B cell (primary cell): ENCODE measurements around the gene PNPLA4. TPM values are rescaled to one million over a fixed set of nuclear protein-coding genes. Genes with fewer than 3 reads are reported as not detected.

Experiments
- ATAC-seq: fragments of 200-7000 bp; cut with Tn5 transposase; one replicate; pipeline ENCODE4 v1.10.0; 2021; ENCODE audit warnings: low read depth, mild to moderate bottlenecking, moderate number of reproducible peaks, moderate library complexity
- CTCF ChIA-PET: fragments of 350-600 bp; sonication (Branson Sonifier 250); formaldehyde crosslinking; loops from one replicate; lab custom pipeline; 2021; ENCODE audit warnings: antibody characterized with exemption, inconsistent platforms; lab: Charles Lee
- POLR2A ChIA-PET: fragments of 350-600 bp; sonication (Branson Sonifier 250); formaldehyde crosslinking; loops from one replicate; lab custom pipeline; 2021; ENCODE audit warnings: antibody characterized with exemption; lab: Charles Lee
- DNase-seq: peaks from one replicate; pipeline ENCODE4 v3.0.0; 2013
- H2AFZ ChIP-seq: 2 replicates; pipeline ENCODE4 v1.6.1; 2012; ENCODE audit warnings: mild to moderate bottlenecking, low read depth, low read length; ENCODE audit not compliant: insufficient read depth, poor library complexity, severe bottlenecking
- H3K27ac ChIP-seq, 2 donors: 1 replicate in 1 of 2; 2 replicates in 1 of 2; pipeline ENCODE4 v1.5.1; 2012 to 2013; ENCODE audit warnings: low read length in 2 of 2, mild to moderate bottlenecking in 2 of 2, moderate library complexity in 1 of 2
- H3K27me3 ChIP-seq, 4 experiments: fragments of 200-600 bp in 1 of 4; sonication (generic) in 1 of 4; replicated peaks in 1 of 4; 1 replicate in 2 of 4; 2 replicates in 2 of 4; pipeline versions ENCODE4 v1.6.1 to v1.7.0; 2013 to 2016; ENCODE audit warnings: low read length in 3 of 4, mild to moderate bottlenecking in 2 of 4, mixed read lengths in 1 of 4, moderate library complexity in 1 of 4; ENCODE audit not compliant: insufficient read depth in 4 of 4, control insufficient read depth in 3 of 4; ENCODE audit errors: control extremely low read depth in 1 of 4
- H3K36me3 ChIP-seq, 2 experiments: replicated peaks in 1 of 2; 1 replicate in 1 of 2; 2 replicates in 1 of 2; pipeline versions ENCODE4 v1.6.1 to v1.7.1; 2013; ENCODE audit warnings: low read length in 1 of 2; ENCODE audit not compliant: insufficient read depth in 2 of 2, control insufficient read depth in 1 of 2; ENCODE audit errors: control extremely low read depth in 1 of 2, extremely low read depth in 1 of 2
- H3K4me1 ChIP-seq, 2 donors: fragments of 200-600 bp in 1 of 2; sonication (generic) in 1 of 2; 1 replicate in 1 of 2; 2 replicates in 1 of 2; pipeline versions ENCODE4 v1.5.1 to v1.6.1; 2013 to 2017; ENCODE audit warnings: low read length in 2 of 2; ENCODE audit not compliant: control insufficient read depth in 2 of 2, insufficient read depth in 2 of 2
- H3K4me2 ChIP-seq: replicated peaks from 2 replicates; pipeline ENCODE3; 2012; ENCODE audit warnings: mild to moderate bottlenecking, low read depth, low read length; ENCODE audit not compliant: poor library complexity, severe bottlenecking
- H3K4me3 ChIP-seq, 5 experiments: fragments of 200-600 bp in 1 of 5; sonication (generic) in 1 of 5; 1 replicate in 3 of 5; 2 replicates in 2 of 5; pipeline versions ENCODE4 v1.5.1 to v1.7.0; 2011 to 2016; ENCODE audit warnings: low read length in 4 of 5, mild to moderate bottlenecking in 4 of 5, low read depth in 2 of 5, control low read depth in 1 of 5, moderate library complexity in 1 of 5; ENCODE audit not compliant: insufficient read depth in 1 of 5; ENCODE audit errors: control extremely low read depth in 1 of 5, extremely low read depth in 1 of 5
- H3K79me2 ChIP-seq: fragments of 200-600 bp; sonication (generic); one replicate; pipeline ENCODE4 v1.6.0; 2016; ENCODE audit warnings: low read length; ENCODE audit not compliant: control insufficient read depth, insufficient read depth
- H3K9ac ChIP-seq: fragments of 200-600 bp; sonication (generic); 2 replicates; pipeline ENCODE4 v1.6.1; 2017; ENCODE audit warnings: mild to moderate bottlenecking, low read length, moderate library complexity
- H3K9me3 ChIP-seq, 3 donors: one replicate each; pipeline versions ENCODE4 v1.6.1 to v1.7.1; 2013; ENCODE audit warnings: low read length in 2 of 3; ENCODE audit not compliant: control insufficient read depth in 2 of 3, insufficient read depth in 1 of 3; ENCODE audit errors: control extremely low read depth in 1 of 3
- H4K20me1 ChIP-seq: 2 replicates; pipeline ENCODE4 v1.6.0; 2012; ENCODE audit warnings: mild to moderate bottlenecking, low read length; ENCODE audit not compliant: insufficient read depth, control insufficient read depth, poor library complexity, severe bottlenecking
- H3K27ac Mint-ChIP-seq: one replicate; pipeline ENCODE4 v1.8.0; 2021; ENCODE audit warnings: mixed read lengths
- H3K27me3 Mint-ChIP-seq: one replicate; pipeline ENCODE4 v1.8.0; 2021; ENCODE audit warnings: mixed read lengths
- H3K4me1 Mint-ChIP-seq: one replicate; pipeline ENCODE4 v1.8.0; 2021; ENCODE audit warnings: mixed read lengths
- H3K4me3 Mint-ChIP-seq: one replicate; pipeline ENCODE4 v1.8.0; 2021; ENCODE audit warnings: mixed read lengths
- H3K9me3 Mint-ChIP-seq: one replicate; pipeline ENCODE4 v1.8.0; 2022; ENCODE audit warnings: mixed read lengths; ENCODE audit not compliant: insufficient read depth
- EZH2 ChIP-seq: IDR thresholded peaks from 2 replicates; pipeline ENCODE4 v1.6.1; 2012; ENCODE audit warnings: borderline replicate concordance, low read depth, mild to moderate bottlenecking, moderate library complexity, low read length; ENCODE audit not compliant: insufficient read depth, poor library complexity, severe bottlenecking
- WGBS: methylation state at CpG from one replicate; pipeline ENCODE4 v1.1.5; 2013; ENCODE audit warnings: missing lambda C conversion rate; ENCODE audit not compliant: insufficient coverage; 5-methylcytosine and 5-hydroxymethylcytosine counted together
- intact Hi-C: fragments of 100-400 bp; cut with micrococcal nuclease; formaldehyde crosslinking; loops from one replicate; pipeline ENCODE4 v1.10.0; 2022
- polyA plus RNA-seq: library from polyadenylated mRNA; depleted of rRNA; stranded (reverse); fragments of >200 nt; gene quantifications from 2 replicates; pipeline ENCODE4 v1.2.3, GENCODE V29; 2012
- total RNA-seq, 2 donors: library from RNA; stranded (reverse); fragments of 120-200 nt in 1 of 2; gene quantifications; 1 replicate in 1 of 2; 2 replicates in 1 of 2; pipeline versions ENCODE4 v1.2.3 to v1.2.4, GENCODE V29; 2013 to 2022
- TF ChIP-seq, protein P1 (sequence below): fragments of 200-600 bp; IDR thresholded peaks from one replicate; pipeline ENCODE4 v1.8.0; 2022; ENCODE audit warnings: antibody characterized with exemption, mild to moderate bottlenecking

Gene PNPLA4
- total and polyA plus RNA-seq, 2 donors (not counting 1 experiment from before 2014, with no cell fraction given), result 4.4 to 8.6 TPM

DNA sequence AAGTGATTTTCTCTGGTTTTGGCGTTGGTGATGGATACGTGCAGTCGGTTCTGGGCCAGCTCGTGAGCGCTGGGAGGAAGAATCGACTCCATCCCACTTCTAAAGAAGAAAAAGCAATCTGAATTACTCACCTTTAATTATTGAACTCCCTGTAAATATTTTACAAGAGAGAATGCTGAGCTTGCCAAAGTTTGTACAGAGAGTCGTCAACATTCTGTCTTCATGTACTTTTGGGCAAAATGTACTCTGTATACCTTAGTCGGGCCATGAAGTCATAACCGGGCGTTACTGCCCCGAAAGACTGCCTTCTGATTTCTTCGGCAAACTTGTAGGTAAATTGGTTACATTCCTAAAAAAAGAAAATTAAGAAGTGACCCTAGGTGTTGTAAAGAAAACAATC is 5.5 kb downstream of the PNPLA4 start:
- no peak overlapping the region for H3K4me3 Mint-ChIP-seq
- Histone ChIP-seq H3K4me3 (no peak overlapping the region), H3K27me3 (no peaks in the 10 kb centered on the region), H4K20me1 (no peaks in the 10 kb centered on the region), H3K9me3 (no peaks in the 10 kb centered on the region), H3K36me3 (peaks cover 0 to 5% of the 10 kb centered on the region in 2 experiments), H3K9ac (no peak overlapping the region), H3K4me1 (peaks cover 6% of the 10 kb centered on the region in 2 donors), H2AFZ (no peak overlapping the region), H3K27ac (no peak overlapping the region), H3K79me2 (peaks cover 4% of the 10 kb centered on the region), H3K4me2 (no peak overlapping the region)
- ChIA-PET POLR2A (no interaction called here), CTCF (no interaction called here)
- ATAC-seq (no peak), DNase-seq (no peak)
- no peak overlapping the region for H3K27ac Mint-ChIP-seq
- peaks cover 8% of the 10 kb centered on the region for H3K4me1 Mint-ChIP-seq
- WGBS, result no CpG with 5 or more reads among the region's 12 CpGs
- TF ChIP-seq, protein P1, sequence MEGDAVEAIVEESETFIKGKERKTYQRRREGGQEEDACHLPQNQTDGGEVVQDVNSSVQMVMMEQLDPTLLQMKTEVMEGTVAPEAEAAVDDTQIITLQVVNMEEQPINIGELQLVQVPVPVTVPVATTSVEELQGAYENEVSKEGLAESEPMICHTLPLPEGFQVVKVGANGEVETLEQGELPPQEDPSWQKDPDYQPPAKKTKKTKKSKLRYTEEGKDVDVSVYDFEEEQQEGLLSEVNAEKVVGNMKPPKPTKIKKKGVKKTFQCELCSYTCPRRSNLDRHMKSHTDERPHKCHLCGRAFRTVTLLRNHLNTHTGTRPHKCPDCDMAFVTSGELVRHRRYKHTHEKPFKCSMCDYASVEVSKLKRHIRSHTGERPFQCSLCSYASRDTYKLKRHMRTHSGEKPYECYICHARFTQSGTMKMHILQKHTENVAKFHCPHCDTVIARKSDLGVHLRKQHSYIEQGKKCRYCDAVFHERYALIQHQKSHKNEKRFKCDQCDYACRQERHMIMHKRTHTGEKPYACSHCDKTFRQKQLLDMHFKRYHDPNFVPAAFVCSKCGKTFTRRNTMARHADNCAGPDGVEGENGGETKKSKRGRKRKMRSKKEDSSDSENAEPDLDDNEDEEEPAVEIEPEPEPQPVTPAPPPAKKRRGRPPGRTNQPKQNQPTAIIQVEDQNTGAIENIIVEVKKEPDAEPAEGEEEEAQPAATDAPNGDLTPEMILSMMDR, result no peak
- TF ChIP-seq EZH2, result no peak
- H3K27me3 Mint-ChIP-seq, result no peaks in the 10 kb centered on the region
- intact Hi-C loops, result loop anchor here (10.0 kb wide), 1 partner anchor 777 kb away; the partner anchor contains the start of genes PUDP and STS
- H3K9me3 Mint-ChIP-seq, result no peaks in the 10 kb centered on the region

DNA sequence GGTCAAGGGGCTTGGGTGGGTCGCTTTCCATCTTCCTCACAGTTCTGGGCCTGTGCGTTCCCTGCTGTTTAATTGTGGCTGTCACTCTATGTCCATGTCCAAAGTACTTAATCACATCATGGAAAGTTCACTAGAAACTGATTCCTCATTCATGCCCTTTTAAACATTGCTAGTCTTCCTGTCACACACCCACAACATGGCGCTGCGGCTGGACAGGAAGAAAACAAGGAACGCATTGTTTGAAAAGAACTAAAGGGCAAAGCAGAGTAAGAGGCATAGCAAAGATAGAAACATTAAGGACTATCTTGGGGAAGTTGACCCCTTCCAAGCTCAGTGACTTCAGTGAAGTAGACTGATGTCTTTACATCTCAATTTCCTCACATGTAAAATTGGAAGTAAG is 18.4 kb downstream of the PNPLA4 start:
- no peak for ATAC-seq
- Mint-ChIP-seq H3K4me3 (no peak overlapping the region), H3K27ac (no peak overlapping the region), H3K4me1 (no peaks in the 10 kb centered on the region), H3K9me3 (no peaks in the 10 kb centered on the region), H3K27me3 (no peaks in the 10 kb centered on the region)
- no peak overlapping the region for H2AFZ ChIP-seq
- H4K20me1 ChIP-seq, result no peaks in the 10 kb centered on the region
- no CpG with 5 or more reads among the region's 5 CpGs for WGBS
- no peak overlapping the region for H3K4me2 ChIP-seq
- intact Hi-C loops, result no loop called here
- H3K4me1 ChIP-seq, result no peaks in the 10 kb centered on the region
- no peaks in the 10 kb centered on the region for H3K79me2 ChIP-seq
- H3K9me3 ChIP-seq, result no peaks in the 10 kb centered on the region
- no peak overlapping the region for H3K9ac ChIP-seq
- ChIA-PET POLR2A (no interaction called here), CTCF (no interaction called here)
- no peak for DNase-seq
- H3K27me3 ChIP-seq, result no peaks in the 10 kb centered on the region
- peaks cover 0 to 5% of the 10 kb centered on the region in 2 experiments for H3K36me3 ChIP-seq
- no peak overlapping the region for H3K4me3 ChIP-seq
- no peak overlapping the region for H3K27ac ChIP-seq
- TF ChIP-seq, protein P1, result no peak
- TF ChIP-seq EZH2, result no peak
